KOPT-K1 (cell line): ENCODE measurements around the gene OR4M1.
"Not testable (repeated sequence)": the region's sequence is repeated elsewhere in the genome, so short reads cannot be mapped to it uniquely, and the experiment has no call there.

ENCODE experiments used
- H3K27ac ChIP-seq: fragments of 200-600 bp; sonication (generic); 2 replicates; pipeline ENCODE4 v1.5.1; 2016; ENCODE audit warnings: antibody characterized with exemption, mild to moderate bottlenecking, low read depth, low read length; ENCODE audit not compliant: poor library complexity, severe bottlenecking
- H3K36me3 ChIP-seq: fragments of 200-600 bp; sonication (generic); 2 replicates; pipeline ENCODE4 v1.5.1; 2017; ENCODE audit warnings: antibody characterized with exemption, mild to moderate bottlenecking, low read length, moderate library complexity; ENCODE audit not compliant: insufficient read depth
- H3K9me3 ChIP-seq: fragments of 200-600 bp; sonication (generic); 2 replicates; pipeline ENCODE4 v1.5.1; 2017; ENCODE audit warnings: antibody characterized with exemption, low read length, mild to moderate bottlenecking; ENCODE audit not compliant: insufficient read depth, poor library complexity, severe bottlenecking

OR4M1 gene

GRCh38 chr14:19800282-19801117, 27.2 kb downstream of the OR4M1 start:
- Histone ChIP-seq H3K9me3 (no peaks in the 10 kb centered on the region), H3K27ac (no peak overlapping the region), H3K36me3 (no peaks in the 10 kb centered on the region)

GRCh38 chr14:19801118-19801464, 27.8 kb downstream of the OR4M1 start:
- Histone ChIP-seq H3K36me3 (no peaks in the 10 kb centered on the region), H3K9me3 (no peaks in the 10 kb centered on the region), H3K27ac (no peak overlapping the region)

GRCh38 chr14:19803470-19803869, 30.2 kb downstream of the OR4M1 start, which contains the start of gene OR4N2:
TSS of gene OR4N2 (plus strand) at chr14:19803770. CDS start at chr14:19827449, 23,679 bp downstream.
- not testable (repeated sequence) for H3K36me3 ChIP-seq, H3K9me3 ChIP-seq, H3K27ac ChIP-seq

GRCh38 chr14:19813171-19813920, 40.0 kb downstream of the OR4M1 start:
- H3K9me3 ChIP-seq, H3K27ac ChIP-seq, H3K36me3 ChIP-seq: not testable (repeated sequence)

- H3K36me3 ChIP-seq, H3K9me3 ChIP-seq, H3K27ac ChIP-seq: not testable (repeated sequence)
Observed at GRCh38 chr14:19819879-19820278, 46.6 kb downstream of the OR4M1 start.

- not testable (repeated sequence) for H3K36me3 ChIP-seq, H3K9me3 ChIP-seq, H3K27ac ChIP-seq
Observed at GRCh38 chr14:19821016-19821415, 47.7 kb downstream of the OR4M1 start.

- Histone ChIP-seq H3K27ac (no peak overlapping the region), H3K36me3 (no peaks in the 10 kb centered on the region), H3K9me3 (no peaks in the 10 kb centered on the region)
Observed at GRCh38 chr14:19823178-19823577, 49.9 kb downstream of the OR4M1 start.

- H3K36me3 ChIP-seq: no peaks in the 10 kb centered on the region
- no peak overlapping the region for H3K27ac ChIP-seq
- no peaks in the 10 kb centered on the region for H3K9me3 ChIP-seq
Observed at GRCh38 chr14:19823765-19824164, 50.5 kb downstream of the OR4M1 start.

- not testable (repeated sequence) for H3K9me3 ChIP-seq, H3K36me3 ChIP-seq, H3K27ac ChIP-seq
Observed at GRCh38 chr14:19827626-19828244, 54.4 kb downstream of the OR4M1 start.

GRCh38 chr14:19828314-19828713, 55.0 kb downstream of the OR4M1 start:
- no peaks in the 10 kb centered on the region for H3K9me3 ChIP-seq
- H3K27ac ChIP-seq: no peak overlapping the region
- H3K36me3 ChIP-seq: no peaks in the 10 kb centered on the region
